ENCODE results near the gene RASSF5. TPM values are rescaled to one million over a fixed set of nuclear protein-coding genes. Genes with fewer than 3 reads are reported as not detected.

Gene RASSF5
- polyA plus RNA-seq, 3 donors: 5.0 to 5.4 (median 5.1) TPM

GRCh38 chr1:206495493-206496046, 11.8 kb upstream of the RASSF5 start:
- DNase-seq (ENCODE audit: low read depth in 3 of 3, low spot score in 2 of 3): no peak

GRCh38 chr1:206496131-206496793, 11.1 kb upstream of the RASSF5 start:
- DNase-seq (ENCODE audit: low read depth in 3 of 3, low spot score in 2 of 3): no peak

- no peak for DNase-seq (ENCODE audit: low read depth in 3 of 3, low spot score in 2 of 3)
These were observed 10.0 kb upstream of the RASSF5 start for GRCh38 chr1:206497363-206497762.

- no peak for DNase-seq (ENCODE audit: low read depth in 3 of 3, low spot score in 2 of 3)
These were observed 9.6 kb upstream of the RASSF5 start for GRCh38 chr1:206497774-206498173.

- DNase-seq (ENCODE audit: low read depth in 3 of 3, low spot score in 2 of 3): no peak
These were observed 8.6 kb upstream of the RASSF5 start for GRCh38 chr1:206498685-206499084.

- DNase-seq (ENCODE audit: low read depth in 3 of 3, low spot score in 2 of 3): no peak
These were observed 7.3 kb upstream of the RASSF5 start for GRCh38 chr1:206500046-206500445.

- no peak for DNase-seq (ENCODE audit: low read depth in 3 of 3, low spot score in 2 of 3)
These were observed 5.5 kb upstream of the RASSF5 start for GRCh38 chr1:206501881-206502280.

GRCh38 chr1:206502403-206502802, 4.9 kb upstream of the RASSF5 start:
- no peak for DNase-seq (ENCODE audit: low read depth in 3 of 3, low spot score in 2 of 3)

- DNase-seq (ENCODE audit: low read depth in 3 of 3, low spot score in 2 of 3): no peak
These were observed 4.5 kb upstream of the RASSF5 start for GRCh38 chr1:206502812-206503211.

GRCh38 chr1:206503591-206504362, 3.6 kb upstream of the RASSF5 start:
- no peak for DNase-seq (ENCODE audit: low read depth in 3 of 3, low spot score in 2 of 3)

GRCh38 chr1:206504363-206504713, 3.0 kb upstream of the RASSF5 start:
- no peak for DNase-seq (ENCODE audit: low read depth in 3 of 3, low spot score in 2 of 3)

- no peak for DNase-seq (ENCODE audit: low read depth in 3 of 3, low spot score in 2 of 3)
These were observed 1.5 kb upstream of the RASSF5 start for GRCh38 chr1:206505702-206506355.

GRCh38 chr1:206506405-206507283, 687 bp upstream of the RASSF5 start:
- DNase-seq (ENCODE audit: low read depth in 3 of 3, low spot score in 2 of 3): no peak

GRCh38 chr1:206508130-206508889, 979 bp downstream of the RASSF5 start:
- DNase-seq (ENCODE audit: low read depth in 3 of 3, low spot score in 2 of 3): no peak

- DNase-seq (ENCODE audit: low read depth in 3 of 3, low spot score in 2 of 3): no peak
These were observed 1.6 kb downstream of the RASSF5 start for GRCh38 chr1:206508956-206509355.

- DNase-seq (ENCODE audit: low read depth in 3 of 3, low spot score in 2 of 3): no peak
These were observed 2.4 kb downstream of the RASSF5 start for GRCh38 chr1:206509612-206510257.

- no peak for DNase-seq (ENCODE audit: low read depth in 3 of 3, low spot score in 2 of 3)
These were observed 3.0 kb downstream of the RASSF5 start for GRCh38 chr1:206510371-206510770.

- DNase-seq (ENCODE audit: low read depth in 3 of 3, low spot score in 2 of 3): no peak
These were observed 4.2 kb downstream of the RASSF5 start for GRCh38 chr1:206511362-206512057.

All from right renal cortex interstitium (tissue), 3 donors.